ENCODE results near the gene TUBB1. TPM values are rescaled to one million over a fixed set of nuclear protein-coding genes. Genes with fewer than 3 reads are reported as not detected.
A peak's percentile ranks its signal among the peaks of the same experiment; 100 is the strongest.

TUBB1 gene
- total and polyA plus RNA-seq, 2 of the 13 experiments (the other 11 are each of a cell fraction or from before 2014, with no cell fraction given), result 0.11 to 57.6 TPM

DNA sequence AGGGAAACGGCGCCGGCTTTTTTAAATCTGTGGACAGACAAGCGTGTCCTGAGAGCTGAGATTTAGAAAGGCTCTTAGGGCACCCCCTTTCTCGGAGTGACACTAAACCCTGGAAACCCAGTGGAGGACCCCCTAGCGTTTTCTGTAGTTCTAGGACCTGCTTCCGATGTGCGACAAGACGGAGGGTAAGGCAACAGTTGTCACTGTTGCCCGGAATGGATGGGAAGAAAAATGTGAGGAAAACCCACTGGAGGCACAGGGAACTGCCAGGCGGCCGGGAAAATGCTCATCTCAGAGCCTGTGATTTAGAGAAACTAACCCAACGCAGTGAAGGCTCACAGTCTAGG, 13.5 kb downstream of the TUBB1 start (continued):
- TF ChIP-seq HMGXB4 (CRISPR knock-in tag; IDR thresholded peaks at IDR 0.05; ENCODE audit: borderline replicate concordance in 1 of 2, low read depth in 1 of 2) (no peak), PPARG (CRISPR knock-in tag; conservative IDR thresholded peaks at IDR 0.05) (peak; percentile 6; the same call in 1 of the 2 replicates), ZNF253 (CRISPR knock-in tag; IDR thresholded peaks at IDR 0.05; ENCODE audit: borderline replicate concordance) (no peak), SNAPC5 (CRISPR knock-in tag; IDR thresholded peaks at IDR 0.05; ENCODE audit: borderline replicate concordance) (0 out of 2 replicates have a peak, but pooled peaks have one; percentile 2), ZBTB44 (CRISPR knock-in tag; IDR thresholded peaks at IDR 0.05) (no peak), MTF2 (CRISPR knock-in tag; IDR thresholded peaks at IDR 0.05; ENCODE audit: borderline replicate concordance) (0 out of 2 replicates have a peak, but pooled peaks have one; percentile 4), NAIF1 (CRISPR knock-in tag; IDR thresholded peaks at IDR 0.05; ENCODE audit: borderline replicate concordance) (0 out of 2 replicates have a peak, but pooled peaks have one; percentile 44), SMC3 (IDR thresholded peaks at IDR 0.05; ENCODE audit: low read length) (peak; percentile 8; the same call in 1 of the 2 replicates), ZBTB1 (CRISPR knock-in tag; IDR thresholded peaks at IDR 0.05; ENCODE audit: borderline replicate concordance) (no peak), SOX13 (IDR thresholded peaks at IDR 0.05) (peak; percentile 8; the same call in 1 of the 2 replicates), SOX13 (CRISPR knock-in tag; conservative IDR thresholded peaks at IDR 0.05 in 1 of 2, IDR thresholded peaks at IDR 0.05 in 1 of 2) (peak in 1 of 2 experiments; percentile 87; a peak in 1 of 4 replicates), TEAD3 (CRISPR knock-in tag; optimal IDR thresholded peaks at IDR 0.05; ENCODE audit: borderline replicate concordance) (peak; percentile 13), CC2D1A (CRISPR knock-in tag; IDR thresholded peaks at IDR 0.05) (no peak), ZNF205 (CRISPR knock-in tag; IDR thresholded peaks at IDR 0.05) (0 out of 2 replicates have a peak, but pooled peaks have one; percentile 5), ZNF615 (CRISPR knock-in tag; IDR thresholded peaks at IDR 0.05; ENCODE audit: borderline replicate concordance) (no peak; the same call in 1 of the 2 replicates), IRX3 (CRISPR knock-in tag; IDR thresholded peaks at IDR 0.05; ENCODE audit: borderline replicate concordance, low read depth) (0 out of 2 replicates have a peak, but pooled peaks have one; percentile 14), ZNF263 (CRISPR knock-in tag; IDR thresholded peaks at IDR 0.05) (no peak), DR1 (CRISPR knock-in tag; IDR thresholded peaks at IDR 0.05) (no peak), GFI1 (CRISPR knock-in tag; IDR thresholded peaks at IDR 0.05; ENCODE audit: borderline replicate concordance) (peak; percentile 76; the same call in 1 of the 2 replicates), SMYD3 (CRISPR knock-in tag; IDR thresholded peaks at IDR 0.05) (0 out of 2 replicates have a peak, but pooled peaks have one; percentile 8), ZNF260 (CRISPR knock-in tag; IDR thresholded peaks at IDR 0.05; ENCODE audit: borderline replicate concordance, low read depth) (no peak), JUND (CRISPR knock-in tag; IDR thresholded peaks at IDR 0.05) (0 out of 2 replicates have a peak, but pooled peaks have one; percentile 3), MTA1 (CRISPR knock-in tag; IDR thresholded peaks at IDR 0.05; ENCODE audit: borderline replicate concordance) (no peak)
- TF ChIP-seq, protein P1, sequence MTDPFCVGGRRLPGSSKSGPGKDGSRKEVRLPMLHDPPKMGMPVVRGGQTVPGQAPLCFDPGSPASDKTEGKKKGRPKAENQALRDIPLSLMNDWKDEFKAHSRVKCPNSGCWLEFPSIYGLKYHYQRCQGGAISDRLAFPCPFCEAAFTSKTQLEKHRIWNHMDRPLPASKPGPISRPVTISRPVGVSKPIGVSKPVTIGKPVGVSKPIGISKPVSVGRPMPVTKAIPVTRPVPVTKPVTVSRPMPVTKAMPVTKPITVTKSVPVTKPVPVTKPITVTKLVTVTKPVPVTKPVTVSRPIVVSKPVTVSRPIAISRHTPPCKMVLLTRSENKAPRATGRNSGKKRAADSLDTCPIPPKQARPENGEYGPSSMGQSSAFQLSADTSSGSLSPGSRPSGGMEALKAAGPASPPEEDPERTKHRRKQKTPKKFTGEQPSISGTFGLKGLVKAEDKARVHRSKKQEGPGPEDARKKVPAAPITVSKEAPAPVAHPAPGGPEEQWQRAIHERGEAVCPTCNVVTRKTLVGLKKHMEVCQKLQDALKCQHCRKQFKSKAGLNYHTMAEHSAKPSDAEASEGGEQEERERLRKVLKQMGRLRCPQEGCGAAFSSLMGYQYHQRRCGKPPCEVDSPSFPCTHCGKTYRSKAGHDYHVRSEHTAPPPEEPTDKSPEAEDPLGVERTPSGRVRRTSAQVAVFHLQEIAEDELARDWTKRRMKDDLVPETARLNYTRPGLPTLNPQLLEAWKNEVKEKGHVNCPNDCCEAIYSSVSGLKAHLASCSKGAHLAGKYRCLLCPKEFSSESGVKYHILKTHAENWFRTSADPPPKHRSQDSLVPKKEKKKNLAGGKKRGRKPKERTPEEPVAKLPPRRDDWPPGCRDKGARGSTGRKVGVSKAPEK (CRISPR knock-in tag; IDR thresholded peaks at IDR 0.05; ENCODE audit: borderline replicate concordance), result no peak
